Stimulated activated CD4-positive, alpha-beta T cell treated with anti-CD3 and anti-CD28 coated beads, Interleukin-4, amount 100 ng/mL, for 24 hours (primary cell): Measurements from ENCODE around the gene PCDHA6.
"Not testable (repeated sequence)": the region's sequence is repeated elsewhere in the genome, so short reads cannot be mapped to it uniquely, and the experiment has no call there.

Experiments used
- DNase-seq: peaks from one replicate; pipeline ENCODE4 v3.0.0-alpha.2; 2020

The PCDHA6 gene

GRCh38 chr5:140857987-140858240, 30.2 kb downstream of the PCDHA6 start:
- DNase-seq, result no peak

- DNase-seq, result no peak
These were observed 34.9 kb downstream of the PCDHA6 start for GRCh38 chr5:140862441-140863295.

GRCh38 chr5:140868721-140869554, 41.2 kb downstream of the PCDHA6 start, which contains the start of gene PCDHA11:
Gene PCDHA11, plus strand, starts transcription at chr5:140868957. Its CDS starts 147 bp downstream, at chr5:140869104.
- no peak for DNase-seq

GRCh38 chr5:140869555-140869886, 41.8 kb downstream of the PCDHA6 start:
- DNase-seq, result no peak

GRCh38 chr5:140870221-140871201, 42.8 kb downstream of the PCDHA6 start:
- DNase-seq, result no peak

- no peak for DNase-seq
These were observed 47.6 kb downstream of the PCDHA6 start, which contains the start of gene PCDHA12 for GRCh38 chr5:140875085-140876065. Gene PCDHA12, plus strand, starts transcription at chr5:140875308. Its CDS starts 165 bp downstream, at chr5:140875473.

- not testable (repeated sequence) for DNase-seq
These were observed 48.9 kb downstream of the PCDHA6 start for GRCh38 chr5:140876541-140877261.

GRCh38 chr5:140877262-140877581, 49.5 kb downstream of the PCDHA6 start:
- DNase-seq, result no peak
